Measurements from ENCODE around the gene DBN1. TPM values are rescaled to one million over a fixed set of nuclear protein-coding genes. Genes with fewer than 3 reads are reported as not detected.

The DBN1 gene
- total and polyA plus RNA-seq, 2 donors (not counting 3 experiments of a cell fraction or from before 2014, with no cell fraction given) = 198 to 336 TPM

- H3K4me3 ChIP-seq (replicated peaks in 1 of 3; ENCODE audit: insufficient read depth in 1 of 3, low read depth in 1 of 3, low read length in 3 of 3) = no peak overlapping the region
- TF ChIP-seq MAX (IDR thresholded peaks at IDR 0.05; ENCODE audit: insufficient read depth, insufficient read length) (no peak), GATA2 (IDR thresholded peaks at IDR 0.05; ENCODE audit: insufficient read depth, insufficient read length, low read depth, low read length) (no peak), POLR2AphosphoS5 (IDR thresholded peaks at IDR 0.05; ENCODE audit: insufficient read depth, low read depth, low read length) (no peak), POLR2A (IDR thresholded peaks at IDR 0.05; ENCODE audit: low read depth, low read length) (no peak), JUN (IDR thresholded peaks at IDR 0.05; ENCODE audit: borderline replicate concordance, insufficient read depth, insufficient read length, low read depth) (no peak), MYC (IDR thresholded peaks at IDR 0.05; ENCODE audit: low read depth, low read length) (no peak), FOS (IDR thresholded peaks at IDR 0.05; ENCODE audit: borderline replicate concordance, insufficient read depth, low read length) (no peak), CTCF (IDR thresholded peaks at IDR 0.05; ENCODE audit: extremely low read depth in 1 of 2, insufficient read depth in 1 of 2, low read depth in 1 of 2, low read length in 2 of 2) (no peak), EZH2 (IDR thresholded peaks at IDR 0.05; ENCODE audit: borderline replicate concordance, low read depth, low read length, severe bottlenecking) (no peak)
- peaks cover 22% of the 10 kb centered on the region for H3K79me2 ChIP-seq (ENCODE audit: control insufficient read depth, insufficient read depth, low read length)
- POLR2A ChIA-PET = interaction anchor here (0.9 to 2.3 kb wide), 4 partner anchors 11 to 21 kb away, joined by 3 to 17 read pairs (median 7); partner anchors contain the start of gene PDLIM7
- intact Hi-C loops (cut with micrococcal nuclease) (loop anchor here (10.0 kb wide), 1 partner anchor 1031 kb away; the partner anchor contains the start of gene FAF2), dilution Hi-C loops (cut with MboI; ENCODE audit: extremely low pct_ligation_motif_present, low sequenced_read_pairs) (no loop called here)
- H2AFZ ChIP-seq (ENCODE audit: low read depth, low read length) = no peak overlapping the region
- no peak overlapping the region for H3K27ac ChIP-seq (ENCODE audit: insufficient read depth, low read depth, low read length)
- no peaks in the 10 kb centered on the region for H3K9me3 ChIP-seq (replicated peaks; ENCODE audit: control insufficient read depth, insufficient read depth, low read length)
- no TSS peak for BruUV-seq (replicated peaks)
- no peak overlapping the region for H3K9ac ChIP-seq (replicated peaks; ENCODE audit: extremely low read depth, insufficient read depth, low read length)
- no peak for DNase-seq (ENCODE audit: low read depth, low spot score)
- CTCF ChIA-PET = interaction anchor here (0.7 to 3.3 kb wide), 8 partner anchors 13 to 72 kb away, joined by 3 to 17 read pairs (median 4); no protein-coding TSS in a partner anchor
- no peaks in the 10 kb centered on the region for H3K36me3 ChIP-seq (ENCODE audit: control insufficient read depth in 2 of 2, extremely low read depth in 1 of 2, insufficient read depth in 2 of 2, low read length in 2 of 2)
- no peak for FAIRE-seq
- peaks cover 16% of the 10 kb centered on the region for H3K4me1 ChIP-seq (ENCODE audit: control insufficient read depth, extremely low read depth, insufficient read depth, low read length)
- H3K27me3 ChIP-seq (ENCODE audit: control insufficient read depth in 2 of 2, insufficient read depth in 2 of 2, low read length in 2 of 2) = no peaks in the 10 kb centered on the region
- no peaks in the 10 kb centered on the region for H4K20me1 ChIP-seq (replicated peaks; ENCODE audit: control insufficient read depth, extremely low read depth, insufficient read depth, low read length)
- H3K4me2 ChIP-seq (ENCODE audit: insufficient read depth, low read length) = no peak overlapping the region
- no peaks in the 10 kb centered on the region for H3K9me1 ChIP-seq (replicated peaks; ENCODE audit: control insufficient read depth, extremely low read depth, insufficient read depth, low read length)
Observed at GRCh38 chr5:177475563-177476427, 2.4 kb upstream of the DBN1 start.
